HCT116 (cell line): Measurements from ENCODE around the gene TMEFF2. TPM values are rescaled to one million over a fixed set of nuclear protein-coding genes. Genes with fewer than 3 reads are reported as not detected.

Source experiments
- ATAC-seq: fragments of 200-7000 bp; cut with Tn5 transposase; 2 replicates; pipeline ENCODE4 v1.9.1; 2020; ENCODE audit warnings: mild to moderate bottlenecking, moderate library complexity
- BruUV-seq: library from RNA; stranded (reverse); fragments of 400-500 nt; replicated peaks from 2 replicates; lab custom pipeline; 2021; lab: Mats Ljungman, UMichigan
- CTCF ChIA-PET: fragments of 300-600 bp; sonication (Branson Sonifier 250); formaldehyde crosslinking; loops from one replicate; lab custom pipeline; 2021; ENCODE audit warnings: antibody characterized with exemption; lab: Charles Lee
- POLR2A ChIA-PET: fragments of 300-600, 350-600 bp; sonication (Branson Sonifier 250); formaldehyde crosslinking; loops from one replicate; lab custom pipeline; 2021; ENCODE audit warnings: antibody characterized with exemption; lab: Charles Lee
- RAD21 ChIA-PET, 2 experiments: fragments of 300-600 bp; sonication (Branson Sonifier 250); formaldehyde crosslinking; loops; one replicate each; lab custom pipeline; 2023; ENCODE audit warnings: low total read pairs in 2 of 2; ENCODE audit not compliant: uncharacterized antibody in 2 of 2, unreplicated experiment in 2 of 2, low non-redundant PET in 1 of 2; lab: Charles Lee
- DNase-seq: peaks from one replicate; pipeline ENCODE4 v3.0.0-alpha.2; 2010; ENCODE audit warnings: low read depth, low spot score
- H2AFZ ChIP-seq: fragments of 200-600 bp; shearing (Covaris generic), sonication (generic); 2 replicates; pipeline ENCODE4 v1.6.1; 2017; ENCODE audit warnings: low read depth, mixed run types, mixed read lengths, antibody characterized with exemption, low read length; ENCODE audit not compliant: poor library complexity, severe bottlenecking
- H3K27ac ChIP-seq: 2 replicates; pipeline ENCODE4 v1.5.1; 2012; ENCODE audit warnings: low read depth, low read length
- H3K27me3 ChIP-seq: fragments of 200-600 bp; sonication (generic); 2 replicates; pipeline ENCODE4 v1.6.1; 2016; ENCODE audit warnings: mixed run types, low read length, mixed read lengths; ENCODE audit not compliant: insufficient read depth
- H3K36me3 ChIP-seq, 2 experiments: fragments of 200-500 bp in 1 of 2; fragments of 200-600 bp in 1 of 2; sonication (Bioruptor generic) in 1 of 2; sonication (generic) in 1 of 2; 2 replicates each; pipeline versions ENCODE4 v1.5.1 to v1.6.1; 2014 to 2016; ENCODE audit warnings: low read length in 2 of 2, inconsistent platforms in 1 of 2, mixed read lengths in 1 of 2, mixed run types in 1 of 2; ENCODE audit not compliant: insufficient read depth in 2 of 2, control insufficient read depth in 1 of 2
- H3K4me1 ChIP-seq, 2 experiments: fragments of 200-600 bp in 1 of 2; sonication (generic) in 1 of 2; 2 replicates each; pipeline versions ENCODE4 v1.5.1 to v1.6.1; 2012 to 2017; ENCODE audit warnings: low read length in 2 of 2, inconsistent platforms in 1 of 2, mild to moderate bottlenecking in 1 of 2, mixed read lengths in 1 of 2, mixed run types in 1 of 2, moderate library complexity in 1 of 2; ENCODE audit not compliant: insufficient read depth in 2 of 2, control insufficient read depth in 1 of 2
- H3K4me2 ChIP-seq: fragments of 200-600 bp; sonication (generic); 2 replicates; pipeline ENCODE4 v1.6.1; 2017; ENCODE audit warnings: mixed run types, low read length, mixed read lengths
- H3K4me3 ChIP-seq, 2 experiments: fragments of 200-600 bp in 1 of 2; sonication (generic) in 1 of 2; replicated peaks in 1 of 2; 2 replicates each; pipeline ENCODE4 v1.5.1; 2011 to 2016; ENCODE audit warnings: low read length in 2 of 2, control low read depth in 1 of 2, low read depth in 1 of 2, mild to moderate bottlenecking in 1 of 2, mixed read lengths in 1 of 2, mixed run types in 1 of 2
- H3K79me2 ChIP-seq: fragments of 200-600 bp; sonication (generic); 2 replicates; pipeline ENCODE4 v1.6.1; 2017; ENCODE audit warnings: mild to moderate bottlenecking, mixed run types, low read length, moderate library complexity, mixed read lengths; ENCODE audit not compliant: insufficient read depth
- H3K9ac ChIP-seq: fragments of 200-600 bp; sonication (generic); 2 replicates; pipeline ENCODE4 v1.6.1; 2016; ENCODE audit warnings: low read length, mixed read lengths
- H3K9me2 ChIP-seq: fragments of 200-600 bp; sonication (generic), shearing (Covaris generic); 2 replicates; pipeline ENCODE4 v1.6.1; 2017; ENCODE audit warnings: mixed run types, mild to moderate bottlenecking, moderate library complexity; ENCODE audit not compliant: insufficient read depth
- H3K9me3 ChIP-seq, 2 experiments: fragments of 200-500 bp in 1 of 2; fragments of 200-600 bp in 1 of 2; sonication (Bioruptor generic) in 1 of 2; sonication (generic) in 1 of 2; 2 replicates each; pipeline ENCODE4 v1.6.1; 2014 to 2017; ENCODE audit warnings: low read length in 2 of 2, mixed read lengths in 2 of 2, inconsistent platforms in 1 of 2, low read depth in 1 of 2, mild to moderate bottlenecking in 1 of 2, mixed run types in 1 of 2, moderate library complexity in 1 of 2; ENCODE audit not compliant: control insufficient read depth in 1 of 2, insufficient read depth in 1 of 2
- H4K20me1 ChIP-seq: fragments of 200-600 bp; sonication (generic), shearing (Covaris generic); 2 replicates; pipeline ENCODE4 v1.6.1; 2017; ENCODE audit warnings: mixed run types, mild to moderate bottlenecking, moderate library complexity; ENCODE audit not compliant: insufficient read depth
- CBX3 ChIP-seq: IDR thresholded peaks from 2 replicates; pipeline ENCODE4 v1.6.1; 2012; ENCODE audit warnings: low read depth
- EGR1 ChIP-seq: IDR thresholded peaks from 2 replicates; pipeline ENCODE4 v1.6.1; 2012; ENCODE audit warnings: low read depth
- FOSL1 ChIP-seq: IDR thresholded peaks from 2 replicates; pipeline ENCODE4 v1.6.1; 2012; ENCODE audit warnings: low read depth
- JUND ChIP-seq: IDR thresholded peaks from 2 replicates; pipeline ENCODE4 v1.6.1; 2012
- SP1 ChIP-seq: IDR thresholded peaks from 2 replicates; pipeline ENCODE4 v1.6.1; 2012; ENCODE audit warnings: low read depth
- SRF ChIP-seq: IDR thresholded peaks from 2 replicates; pipeline ENCODE4 v1.6.1; 2012; ENCODE audit warnings: low read depth
- TCF7L2 ChIP-seq: IDR thresholded peaks from 2 replicates; pipeline ENCODE4 v1.7.0; 2011; ENCODE audit warnings: borderline replicate concordance, inconsistent platforms; ENCODE audit not compliant: insufficient read depth, insufficient read length; ENCODE audit errors: extremely low read depth
- intact Hi-C: fragments of 100-400 bp; cut with micrococcal nuclease; formaldehyde crosslinking; loops from 2 replicates; pipeline ENCODE4 v1.10.0; 2022
- total RNA-seq: library from RNA; stranded (reverse); gene quantifications from one replicate; pipeline ENCODE4 v1.2.1, GENCODE V29; 2021; ENCODE audit not compliant: unreplicated experiment
- TF ChIP-seq, protein P1 (sequence below): IDR thresholded peaks from 2 replicates; pipeline ENCODE4 v1.6.1; 2012
- TF ChIP-seq, protein P2 (sequence below): IDR thresholded peaks from 2 replicates; pipeline ENCODE4 v1.6.1; 2012; ENCODE audit warnings: low read depth
- TF ChIP-seq, protein P3 (sequence below): IDR thresholded peaks from 2 replicates; pipeline ENCODE4 v1.6.1; 2011; ENCODE audit warnings: mild to moderate bottlenecking, low read length, moderate library complexity; ENCODE audit not compliant: insufficient replicate concordance; ENCODE audit errors: extremely low read depth
- TF ChIP-seq, protein P4 (sequence below): IDR thresholded peaks from 2 replicates; pipeline ENCODE4 v1.6.1; 2012

TMEFF2 gene
- total RNA-seq, 1 experiment from 2014 or later = not detected

DNA sequence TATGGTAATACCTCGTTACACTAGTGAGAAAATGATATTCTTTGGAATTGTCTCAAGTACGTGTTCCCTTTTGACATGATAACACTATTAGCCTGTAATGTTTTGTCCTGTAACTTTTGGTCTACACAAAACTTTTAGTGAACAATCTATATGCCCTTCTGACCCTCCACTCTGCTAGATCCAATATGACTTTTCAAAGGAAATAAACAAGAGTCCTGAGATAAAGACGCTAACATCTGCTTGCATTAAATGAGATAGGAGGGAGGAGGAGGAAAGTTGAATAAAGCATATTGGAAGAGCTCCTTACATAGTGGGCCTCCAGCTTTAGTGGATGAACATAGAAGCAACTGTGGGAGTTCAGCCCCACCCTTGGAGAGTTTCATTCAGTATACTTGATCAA is 264.5 kb downstream of the TMEFF2 start:
- Histone ChIP-seq H3K27ac (no peak overlapping the region), H3K4me3 (no peak overlapping the region), H3K4me1 (peaks cover 14 to 18% of the 10 kb centered on the region in 2 experiments), H3K4me2 (no peak overlapping the region), H3K79me2 (no peaks in the 10 kb centered on the region), H3K36me3 (no peaks in the 10 kb centered on the region), H3K9ac (no peak overlapping the region), H3K9me2 (no peaks in the 10 kb centered on the region), H2AFZ (no peak overlapping the region), H4K20me1 (no peaks in the 10 kb centered on the region), H3K9me3 (no peaks in the 10 kb centered on the region), H3K27me3 (no peaks in the 10 kb centered on the region)
- TF ChIP-seq JUND (no peak), CBX3 (no peak), EGR1 (no peak), TCF7L2 (no peak), SRF (no peak), SP1 (no peak), FOSL1 (no peak)
- TF ChIP-seq, protein P1, sequence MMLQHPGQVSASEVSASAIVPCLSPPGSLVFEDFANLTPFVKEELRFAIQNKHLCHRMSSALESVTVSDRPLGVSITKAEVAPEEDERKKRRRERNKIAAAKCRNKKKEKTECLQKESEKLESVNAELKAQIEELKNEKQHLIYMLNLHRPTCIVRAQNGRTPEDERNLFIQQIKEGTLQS = no peak
- TF ChIP-seq, protein P2, sequence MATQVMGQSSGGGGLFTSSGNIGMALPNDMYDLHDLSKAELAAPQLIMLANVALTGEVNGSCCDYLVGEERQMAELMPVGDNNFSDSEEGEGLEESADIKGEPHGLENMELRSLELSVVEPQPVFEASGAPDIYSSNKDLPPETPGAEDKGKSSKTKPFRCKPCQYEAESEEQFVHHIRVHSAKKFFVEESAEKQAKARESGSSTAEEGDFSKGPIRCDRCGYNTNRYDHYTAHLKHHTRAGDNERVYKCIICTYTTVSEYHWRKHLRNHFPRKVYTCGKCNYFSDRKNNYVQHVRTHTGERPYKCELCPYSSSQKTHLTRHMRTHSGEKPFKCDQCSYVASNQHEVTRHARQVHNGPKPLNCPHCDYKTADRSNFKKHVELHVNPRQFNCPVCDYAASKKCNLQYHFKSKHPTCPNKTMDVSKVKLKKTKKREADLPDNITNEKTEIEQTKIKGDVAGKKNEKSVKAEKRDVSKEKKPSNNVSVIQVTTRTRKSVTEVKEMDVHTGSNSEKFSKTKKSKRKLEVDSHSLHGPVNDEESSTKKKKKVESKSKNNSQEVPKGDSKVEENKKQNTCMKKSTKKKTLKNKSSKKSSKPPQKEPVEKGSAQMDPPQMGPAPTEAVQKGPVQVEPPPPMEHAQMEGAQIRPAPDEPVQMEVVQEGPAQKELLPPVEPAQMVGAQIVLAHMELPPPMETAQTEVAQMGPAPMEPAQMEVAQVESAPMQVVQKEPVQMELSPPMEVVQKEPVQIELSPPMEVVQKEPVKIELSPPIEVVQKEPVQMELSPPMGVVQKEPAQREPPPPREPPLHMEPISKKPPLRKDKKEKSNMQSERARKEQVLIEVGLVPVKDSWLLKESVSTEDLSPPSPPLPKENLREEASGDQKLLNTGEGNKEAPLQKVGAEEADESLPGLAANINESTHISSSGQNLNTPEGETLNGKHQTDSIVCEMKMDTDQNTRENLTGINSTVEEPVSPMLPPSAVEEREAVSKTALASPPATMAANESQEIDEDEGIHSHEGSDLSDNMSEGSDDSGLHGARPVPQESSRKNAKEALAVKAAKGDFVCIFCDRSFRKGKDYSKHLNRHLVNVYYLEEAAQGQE = no peak
- TF ChIP-seq, protein P3, sequence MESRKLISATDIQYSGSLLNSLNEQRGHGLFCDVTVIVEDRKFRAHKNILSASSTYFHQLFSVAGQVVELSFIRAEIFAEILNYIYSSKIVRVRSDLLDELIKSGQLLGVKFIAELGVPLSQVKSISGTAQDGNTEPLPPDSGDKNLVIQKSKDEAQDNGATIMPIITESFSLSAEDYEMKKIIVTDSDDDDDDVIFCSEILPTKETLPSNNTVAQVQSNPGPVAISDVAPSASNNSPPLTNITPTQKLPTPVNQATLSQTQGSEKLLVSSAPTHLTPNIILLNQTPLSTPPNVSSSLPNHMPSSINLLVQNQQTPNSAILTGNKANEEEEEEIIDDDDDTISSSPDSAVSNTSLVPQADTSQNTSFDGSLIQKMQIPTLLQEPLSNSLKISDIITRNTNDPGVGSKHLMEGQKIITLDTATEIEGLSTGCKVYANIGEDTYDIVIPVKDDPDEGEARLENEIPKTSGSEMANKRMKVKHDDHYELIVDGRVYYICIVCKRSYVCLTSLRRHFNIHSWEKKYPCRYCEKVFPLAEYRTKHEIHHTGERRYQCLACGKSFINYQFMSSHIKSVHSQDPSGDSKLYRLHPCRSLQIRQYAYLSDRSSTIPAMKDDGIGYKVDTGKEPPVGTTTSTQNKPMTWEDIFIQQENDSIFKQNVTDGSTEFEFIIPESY = no peak
- TF ChIP-seq, protein P4, sequence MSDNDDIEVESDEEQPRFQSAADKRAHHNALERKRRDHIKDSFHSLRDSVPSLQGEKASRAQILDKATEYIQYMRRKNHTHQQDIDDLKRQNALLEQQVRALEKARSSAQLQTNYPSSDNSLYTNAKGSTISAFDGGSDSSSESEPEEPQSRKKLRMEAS = no peak
- ChIA-PET CTCF (interaction anchor here (0.6 kb wide), 1 partner anchor 371 kb away, joined by 3 read pairs; no protein-coding TSS in a partner anchor), RAD21 (no interaction called here), POLR2A (no interaction called here)
- intact Hi-C loops = no loop called here
- no peak for ATAC-seq
- no TSS peak for BruUV-seq
- DNase-seq = no peak
